ENCODE measurements around the gene ERC2. TPM values are rescaled to one million over a fixed set of nuclear protein-coding genes. Genes with fewer than 3 reads are reported as not detected.
A peak's percentile ranks its signal among the peaks of the same experiment; 100 is the strongest.

Gene ERC2
- total and polyA plus RNA-seq, 5 donors from 2014 or later = not detected

DNA sequence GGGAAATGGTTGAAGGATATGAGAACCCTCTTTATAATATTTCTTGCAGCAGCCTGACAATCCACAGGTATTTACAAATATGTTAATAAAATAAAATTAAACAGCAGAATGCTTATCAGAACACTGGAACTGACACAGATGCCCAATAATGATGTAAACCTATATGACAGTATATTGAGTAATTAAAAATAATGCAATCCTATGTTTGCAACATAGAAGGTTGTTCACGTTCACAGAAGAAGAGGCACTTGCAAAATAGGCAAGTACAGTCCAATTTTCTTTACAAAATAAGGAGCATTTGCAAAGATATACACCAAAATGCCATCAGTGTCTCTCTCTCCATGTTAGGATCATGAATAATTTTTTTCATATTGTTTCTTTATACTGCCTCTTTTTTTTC is 584.2 kb downstream of the ERC2 start:
- no peaks in the 10 kb centered on the region for H3K36me3 Mint-ChIP-seq
- Histone ChIP-seq H3K36me3 (ENCODE audit: control insufficient read depth, insufficient read depth, low read length) (no peaks in the 10 kb centered on the region), H3K27me3 (ENCODE audit: control insufficient read depth, insufficient read depth, low read length) (no peaks in the 10 kb centered on the region), H3K9me3 (ENCODE audit: control insufficient read depth in 2 of 2, low read length in 2 of 2) (no peaks in the 10 kb centered on the region), H3K4me1 (ENCODE audit: control insufficient read depth, insufficient read depth, low read length, poor library complexity, severe bottlenecking) (no peaks in the 10 kb centered on the region), H3K27ac (ENCODE audit: insufficient read depth, low read length, poor library complexity, severe bottlenecking) (no peak overlapping the region), H3K4me3 (ENCODE audit: low read depth, low read length) (no peak overlapping the region)
- H3K4me3 Mint-ChIP-seq = no peak overlapping the region
- no peaks in the 10 kb centered on the region for H3K4me1 Mint-ChIP-seq
- DNase-seq (no peak), ATAC-seq (ENCODE audit: low read depth in 2 of 2) (no peak)
- no peaks in the 10 kb centered on the region for H3K27me3 Mint-ChIP-seq
- H3K9me3 Mint-ChIP-seq = no peaks in the 10 kb centered on the region
- no peak overlapping the region for H3K27ac Mint-ChIP-seq

GRCh38 chr3:55882006-55882405 is 586.3 kb downstream of the ERC2 start:
- no peaks in the 10 kb centered on the region for H3K4me1 ChIP-seq (ENCODE audit: control insufficient read depth, insufficient read depth, low read length, poor library complexity, severe bottlenecking)
- Mint-ChIP-seq H3K27me3 (no peaks in the 10 kb centered on the region), H3K9me3 (no peaks in the 10 kb centered on the region), H3K4me3 (no peak overlapping the region), H3K27ac (no peak overlapping the region), H3K4me1 (no peaks in the 10 kb centered on the region), H3K36me3 (no peaks in the 10 kb centered on the region)
- ATAC-seq (ENCODE audit: low read depth in 2 of 2) (no peak), DNase-seq (no peak)
- no peak overlapping the region for H3K4me3 ChIP-seq (ENCODE audit: low read depth, low read length)
- H3K36me3 ChIP-seq (ENCODE audit: control insufficient read depth, insufficient read depth, low read length) = no peaks in the 10 kb centered on the region
- H3K9me3 ChIP-seq (ENCODE audit: control insufficient read depth in 2 of 2, low read length in 2 of 2) = no peaks in the 10 kb centered on the region
- no peaks in the 10 kb centered on the region for H3K27me3 ChIP-seq (ENCODE audit: control insufficient read depth, insufficient read depth, low read length)
- H3K27ac ChIP-seq (ENCODE audit: insufficient read depth, low read length, poor library complexity, severe bottlenecking) = no peak overlapping the region

DNA sequence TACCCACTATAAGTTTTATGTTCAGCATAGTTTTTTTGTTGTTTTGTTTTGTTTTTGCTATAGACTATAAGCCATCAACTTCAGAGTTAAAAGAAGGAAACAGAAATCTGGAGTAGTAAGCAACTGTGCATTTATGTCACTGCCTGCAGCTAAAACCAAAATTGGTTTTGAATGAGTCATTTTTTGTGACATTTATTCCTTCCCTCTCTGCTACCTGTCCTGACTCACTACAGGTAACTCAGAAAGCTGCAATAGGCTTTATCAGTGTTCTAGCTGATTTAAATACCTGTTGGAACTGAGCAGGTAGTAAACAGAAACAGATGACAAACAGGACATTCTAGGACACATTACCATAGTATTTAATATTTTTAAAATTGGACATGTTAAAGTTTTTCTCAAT is 587.9 kb downstream of the ERC2 start:
- Mint-ChIP-seq H3K27me3 (no peaks in the 10 kb centered on the region), H3K4me1 (no peaks in the 10 kb centered on the region), H3K9me3 (no peaks in the 10 kb centered on the region), H3K4me3 (no peak overlapping the region), H3K36me3 (no peaks in the 10 kb centered on the region), H3K27ac (no peak overlapping the region)
- no peak overlapping the region for H3K4me3 ChIP-seq (ENCODE audit: low read depth, low read length)
- ATAC-seq (ENCODE audit: low read depth in 2 of 2) = no peak
- no peak for DNase-seq
- no peaks in the 10 kb centered on the region for H3K9me3 ChIP-seq (ENCODE audit: control insufficient read depth in 2 of 2, low read length in 2 of 2)
- H3K36me3 ChIP-seq (ENCODE audit: control insufficient read depth, insufficient read depth, low read length) = no peaks in the 10 kb centered on the region
- no peak overlapping the region for H3K27ac ChIP-seq (ENCODE audit: insufficient read depth, low read length, poor library complexity, severe bottlenecking)
- H3K27me3 ChIP-seq (ENCODE audit: control insufficient read depth, insufficient read depth, low read length) = no peaks in the 10 kb centered on the region
- no peaks in the 10 kb centered on the region for H3K4me1 ChIP-seq (ENCODE audit: control insufficient read depth, insufficient read depth, low read length, poor library complexity, severe bottlenecking)

- H3K4me3 Mint-ChIP-seq = no peak overlapping the region
- no peaks in the 10 kb centered on the region for H3K27me3 Mint-ChIP-seq
- no peaks in the 10 kb centered on the region for H3K9me3 Mint-ChIP-seq
- no peaks in the 10 kb centered on the region for H3K27me3 ChIP-seq (ENCODE audit: control insufficient read depth, insufficient read depth, low read length)
- no peak overlapping the region for H3K27ac ChIP-seq (ENCODE audit: insufficient read depth, low read length, poor library complexity, severe bottlenecking)
- H3K4me3 ChIP-seq (ENCODE audit: low read depth, low read length) = no peak overlapping the region
- no peak overlapping the region for H3K27ac Mint-ChIP-seq
- no peaks in the 10 kb centered on the region for H3K4me1 Mint-ChIP-seq
- no peaks in the 10 kb centered on the region for H3K36me3 ChIP-seq (ENCODE audit: control insufficient read depth, insufficient read depth, low read length)
- no peak for DNase-seq
- ATAC-seq (ENCODE audit: low read depth in 2 of 2) = no peak
- H3K36me3 Mint-ChIP-seq = no peaks in the 10 kb centered on the region
- no peaks in the 10 kb centered on the region for H3K4me1 ChIP-seq (ENCODE audit: control insufficient read depth, insufficient read depth, low read length, poor library complexity, severe bottlenecking)
- H3K9me3 ChIP-seq (ENCODE audit: control insufficient read depth in 2 of 2, low read length in 2 of 2) = no peaks in the 10 kb centered on the region
Measured at GRCh38 chr3:55879901-55880331, 588.4 kb downstream of the ERC2 start.

- Histone ChIP-seq H3K4me3 (ENCODE audit: low read depth, low read length) (no peak overlapping the region), H3K27me3 (ENCODE audit: control insufficient read depth, insufficient read depth, low read length) (no peaks in the 10 kb centered on the region), H3K36me3 (ENCODE audit: control insufficient read depth, insufficient read depth, low read length) (no peaks in the 10 kb centered on the region), H3K4me1 (ENCODE audit: control insufficient read depth, insufficient read depth, low read length, poor library complexity, severe bottlenecking) (no peaks in the 10 kb centered on the region), H3K27ac (ENCODE audit: insufficient read depth, low read length, poor library complexity, severe bottlenecking) (no peak overlapping the region), H3K9me3 (ENCODE audit: control insufficient read depth in 2 of 2, low read length in 2 of 2) (no peaks in the 10 kb centered on the region)
- no peak overlapping the region for H3K4me3 Mint-ChIP-seq
- no peaks in the 10 kb centered on the region for H3K4me1 Mint-ChIP-seq
- H3K27me3 Mint-ChIP-seq = no peaks in the 10 kb centered on the region
- no peaks in the 10 kb centered on the region for H3K36me3 Mint-ChIP-seq
- DNase-seq (no peak), ATAC-seq (ENCODE audit: low read depth in 2 of 2) (no peak)
- peak overlapping the region in 1 of 3 donors; percentile 50 for H3K27ac Mint-ChIP-seq
- H3K9me3 Mint-ChIP-seq = no peaks in the 10 kb centered on the region
Measured at GRCh38 chr3:55877703-55878102, 590.6 kb downstream of the ERC2 start.

GRCh38 chr3:55876560-55876959 is 591.7 kb downstream of the ERC2 start:
- Histone ChIP-seq H3K9me3 (ENCODE audit: control insufficient read depth in 2 of 2, low read length in 2 of 2) (no peaks in the 10 kb centered on the region), H3K4me3 (ENCODE audit: low read depth, low read length) (no peak overlapping the region), H3K36me3 (ENCODE audit: control insufficient read depth, insufficient read depth, low read length) (no peaks in the 10 kb centered on the region), H3K27me3 (ENCODE audit: control insufficient read depth, insufficient read depth, low read length) (no peaks in the 10 kb centered on the region), H3K27ac (ENCODE audit: insufficient read depth, low read length, poor library complexity, severe bottlenecking) (no peak overlapping the region), H3K4me1 (ENCODE audit: control insufficient read depth, insufficient read depth, low read length, poor library complexity, severe bottlenecking) (no peaks in the 10 kb centered on the region)
- no peak overlapping the region for H3K4me3 Mint-ChIP-seq
- DNase-seq (no peak), ATAC-seq (ENCODE audit: low read depth in 2 of 2) (no peak)
- no peaks in the 10 kb centered on the region for H3K4me1 Mint-ChIP-seq
- H3K27ac Mint-ChIP-seq = no peak overlapping the region
- H3K27me3 Mint-ChIP-seq = no peaks in the 10 kb centered on the region
- H3K9me3 Mint-ChIP-seq = no peaks in the 10 kb centered on the region
- H3K36me3 Mint-ChIP-seq = no peaks in the 10 kb centered on the region

DNA sequence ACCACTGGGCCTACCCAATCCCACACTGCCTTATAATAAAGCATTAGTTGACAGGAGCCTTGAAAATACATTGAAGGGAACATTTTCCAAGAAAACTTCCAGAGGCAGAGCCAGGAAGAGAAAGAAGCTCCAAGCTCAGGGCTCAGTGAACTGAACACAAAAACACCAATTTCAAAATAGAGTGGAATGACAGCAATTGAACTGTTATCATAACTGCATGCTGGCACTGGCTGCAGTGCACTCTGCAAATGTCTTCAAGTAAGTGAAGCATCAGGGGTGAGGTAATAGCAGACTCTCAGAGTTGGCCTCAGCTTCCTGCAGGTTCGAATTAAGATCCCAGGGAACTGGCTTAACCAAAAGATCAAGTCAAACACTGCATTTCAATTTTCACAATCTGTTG is 593.2 kb downstream of the ERC2 start:
- no peak for DNase-seq
- H3K27ac ChIP-seq (ENCODE audit: insufficient read depth, low read length, poor library complexity, severe bottlenecking) = no peak overlapping the region
- H3K4me3 ChIP-seq (ENCODE audit: low read depth, low read length) = no peak overlapping the region
- H3K36me3 ChIP-seq (ENCODE audit: control insufficient read depth, insufficient read depth, low read length) = no peaks in the 10 kb centered on the region
- H3K4me3 Mint-ChIP-seq = no peak overlapping the region
- H3K27me3 Mint-ChIP-seq = no peaks in the 10 kb centered on the region
- no peaks in the 10 kb centered on the region for H3K4me1 ChIP-seq (ENCODE audit: control insufficient read depth, insufficient read depth, low read length, poor library complexity, severe bottlenecking)
- no peaks in the 10 kb centered on the region for H3K9me3 ChIP-seq (ENCODE audit: control insufficient read depth in 2 of 2, low read length in 2 of 2)
- no peak for ATAC-seq (ENCODE audit: low read depth in 2 of 2)
- H3K27me3 ChIP-seq (ENCODE audit: control insufficient read depth, insufficient read depth, low read length) = no peaks in the 10 kb centered on the region
- no peaks in the 10 kb centered on the region for H3K36me3 Mint-ChIP-seq
- H3K4me1 Mint-ChIP-seq = no peaks in the 10 kb centered on the region
- no peak overlapping the region for H3K27ac Mint-ChIP-seq
- peaks cover 0 to 4% (median 0%) of the 10 kb centered on the region in 7 donors for H3K9me3 Mint-ChIP-seq

DNA sequence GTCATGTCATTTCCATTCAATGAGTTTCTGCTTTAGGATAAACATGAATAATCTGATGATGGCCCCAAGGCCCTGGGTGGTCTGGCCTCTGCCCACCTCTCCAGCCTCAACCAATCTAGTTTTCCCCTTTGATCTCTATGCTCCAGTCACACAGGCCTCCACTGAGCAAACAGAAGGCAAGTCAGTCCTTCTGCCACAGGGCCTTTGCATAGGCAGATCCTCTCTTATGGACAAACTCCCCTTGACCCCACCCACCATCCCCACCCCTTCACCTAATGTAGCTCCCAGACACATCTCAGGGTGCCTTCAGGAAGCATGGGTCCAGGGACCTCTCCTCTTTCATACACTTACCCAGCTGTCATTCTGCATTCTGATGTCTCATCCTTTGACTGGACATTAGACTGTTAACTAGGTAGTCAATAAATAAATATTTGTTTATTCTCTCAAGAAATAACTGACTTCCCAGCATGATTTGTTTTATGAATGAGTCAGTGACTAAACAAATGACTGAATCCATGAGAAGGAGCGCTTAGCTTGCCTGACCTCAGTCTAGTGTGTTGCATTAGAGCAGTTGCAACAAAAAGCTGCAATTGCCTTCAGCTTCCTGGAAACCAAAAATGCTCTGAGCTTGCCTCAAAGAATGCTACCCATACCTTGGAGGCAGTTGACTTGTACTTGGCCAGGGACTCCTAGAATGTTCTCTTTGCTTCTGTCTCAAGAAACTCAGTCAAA is 594.6 kb downstream of the ERC2 start:
- Mint-ChIP-seq H3K27me3 (no peaks in the 10 kb centered on the region), H3K4me3 (no peak overlapping the region), H3K4me1 (no peaks in the 10 kb centered on the region), H3K36me3 (no peaks in the 10 kb centered on the region), H3K27ac (no peak overlapping the region), H3K9me3 (peaks cover 0 to 4% (median 1%) of the 10 kb centered on the region in 7 donors)
- H3K4me1 ChIP-seq (ENCODE audit: control insufficient read depth, insufficient read depth, low read length, poor library complexity, severe bottlenecking) = no peaks in the 10 kb centered on the region
- no peak for DNase-seq
- no peak for ATAC-seq (ENCODE audit: low read depth in 2 of 2)
- no peaks in the 10 kb centered on the region for H3K27me3 ChIP-seq (ENCODE audit: control insufficient read depth, insufficient read depth, low read length)
- H3K27ac ChIP-seq (ENCODE audit: insufficient read depth, low read length, poor library complexity, severe bottlenecking) = no peak overlapping the region
- H3K4me3 ChIP-seq (ENCODE audit: low read depth, low read length) = no peak overlapping the region
- no peaks in the 10 kb centered on the region for H3K9me3 ChIP-seq (ENCODE audit: control insufficient read depth in 2 of 2, low read length in 2 of 2)
- H3K36me3 ChIP-seq (ENCODE audit: control insufficient read depth, insufficient read depth, low read length) = no peaks in the 10 kb centered on the region

Data from CD4-positive, CD25-positive, alpha-beta regulatory T cell (primary cell).